Measurements from ENCODE around the gene ISCU. TPM values are rescaled to one million over a fixed set of nuclear protein-coding genes. Genes with fewer than 3 reads are reported as not detected.
"Not testable (repeated sequence)": the region's sequence is repeated elsewhere in the genome, so short reads cannot be mapped to it uniquely, and the experiment has no call there.

The ISCU gene
- polyA plus RNA-seq, 1 donor: 98.7 TPM

DNA sequence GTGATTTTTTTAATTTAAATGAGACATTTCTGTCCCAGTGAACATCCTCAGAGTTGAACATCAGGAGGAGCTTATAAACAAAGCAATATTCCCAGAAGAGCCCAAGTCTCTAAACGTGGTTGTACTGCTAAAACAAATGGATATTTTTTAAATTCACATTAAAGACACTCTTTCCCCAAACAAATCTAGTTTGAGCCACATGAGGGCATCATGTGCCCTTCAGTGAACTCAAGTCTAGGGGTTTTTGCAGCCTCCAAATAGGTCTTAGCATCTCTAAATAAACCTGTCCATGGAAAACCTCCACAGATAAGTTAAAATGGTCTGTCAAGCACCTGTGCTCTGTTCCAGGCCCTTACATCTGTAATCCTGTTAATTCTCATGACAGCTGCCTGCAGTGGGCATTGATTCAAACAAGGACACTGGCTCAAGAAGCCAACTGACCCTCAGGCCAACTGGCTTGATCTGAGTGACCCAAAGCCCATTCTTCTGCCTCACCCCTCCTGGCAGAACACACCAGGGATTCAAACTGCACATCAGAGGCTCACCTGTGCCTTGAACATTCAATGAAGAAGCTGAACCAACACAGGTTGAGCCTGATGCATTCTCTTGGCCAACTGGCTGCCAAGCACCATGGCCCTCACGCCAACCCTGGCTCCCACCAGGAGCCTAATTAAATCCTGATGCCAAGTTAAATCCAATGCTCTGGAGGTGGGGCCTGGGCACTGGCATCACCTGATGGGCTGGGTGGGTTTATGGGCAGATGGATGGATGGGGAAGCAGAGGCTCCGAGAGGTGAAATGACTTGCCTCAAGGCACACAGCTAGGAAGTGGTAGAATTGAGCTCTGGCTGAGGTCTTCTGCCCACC lies 8.6 kb downstream of the ISCU start:
- DNase-seq (ENCODE audit: low read depth): no peak

DNA sequence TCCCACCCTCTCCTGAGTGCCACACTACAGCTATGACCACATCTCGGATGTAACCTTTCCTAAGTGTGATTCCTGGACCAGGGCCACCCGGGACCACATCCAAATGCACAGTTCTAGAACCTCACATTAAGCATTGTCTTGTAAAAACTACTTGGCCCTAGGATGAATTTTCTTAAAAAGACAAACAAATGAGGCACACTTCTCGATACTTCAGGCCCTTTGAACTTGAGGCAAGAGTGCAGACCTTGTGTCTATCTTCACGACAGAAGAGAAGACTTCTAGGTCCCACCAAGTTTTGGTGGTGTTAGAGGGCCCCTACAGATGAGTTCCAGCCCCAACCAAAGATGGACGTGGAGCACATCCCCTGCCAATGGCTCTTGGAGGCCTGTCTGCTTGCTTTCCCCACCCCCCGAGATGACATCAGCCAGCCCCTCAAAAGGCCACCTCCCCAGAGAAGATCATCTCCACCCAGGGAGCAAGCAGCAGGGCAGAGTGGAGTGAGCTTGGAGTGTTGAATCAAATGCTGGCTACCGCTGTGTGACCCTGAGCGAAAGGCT lies 9.3 kb downstream of the ISCU start:
- no peak for DNase-seq (ENCODE audit: low read depth)

- no peak for DNase-seq (ENCODE audit: low read depth)
These were observed 9.9 kb downstream of the ISCU start for GRCh38 chr12:108572166-108572790.

DNA sequence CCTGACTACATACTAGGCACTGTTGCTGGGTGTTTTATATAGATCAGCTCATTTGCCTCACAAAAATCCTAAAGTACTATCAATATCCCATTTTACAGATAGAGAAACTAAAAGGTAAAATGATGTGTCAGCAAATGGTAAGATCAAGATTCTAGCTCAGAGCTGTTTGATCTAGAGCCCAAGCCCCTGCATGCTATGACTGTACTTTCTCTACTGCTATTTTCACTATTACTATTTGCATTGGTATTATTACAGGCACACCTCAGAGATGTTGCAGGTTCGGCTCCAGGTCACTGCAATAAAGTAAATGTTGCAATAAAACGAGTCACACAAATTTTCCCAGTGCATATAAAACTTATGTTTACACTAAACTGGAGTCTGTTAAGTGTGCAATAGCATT lies 10.9 kb downstream of the ISCU start:
- DNase-seq (ENCODE audit: low read depth): no peak

GRCh38 chr12:108574276-108574675 lies 11.9 kb downstream of the ISCU start:
- DNase-seq (ENCODE audit: low read depth): not testable (repeated sequence)

DNA sequence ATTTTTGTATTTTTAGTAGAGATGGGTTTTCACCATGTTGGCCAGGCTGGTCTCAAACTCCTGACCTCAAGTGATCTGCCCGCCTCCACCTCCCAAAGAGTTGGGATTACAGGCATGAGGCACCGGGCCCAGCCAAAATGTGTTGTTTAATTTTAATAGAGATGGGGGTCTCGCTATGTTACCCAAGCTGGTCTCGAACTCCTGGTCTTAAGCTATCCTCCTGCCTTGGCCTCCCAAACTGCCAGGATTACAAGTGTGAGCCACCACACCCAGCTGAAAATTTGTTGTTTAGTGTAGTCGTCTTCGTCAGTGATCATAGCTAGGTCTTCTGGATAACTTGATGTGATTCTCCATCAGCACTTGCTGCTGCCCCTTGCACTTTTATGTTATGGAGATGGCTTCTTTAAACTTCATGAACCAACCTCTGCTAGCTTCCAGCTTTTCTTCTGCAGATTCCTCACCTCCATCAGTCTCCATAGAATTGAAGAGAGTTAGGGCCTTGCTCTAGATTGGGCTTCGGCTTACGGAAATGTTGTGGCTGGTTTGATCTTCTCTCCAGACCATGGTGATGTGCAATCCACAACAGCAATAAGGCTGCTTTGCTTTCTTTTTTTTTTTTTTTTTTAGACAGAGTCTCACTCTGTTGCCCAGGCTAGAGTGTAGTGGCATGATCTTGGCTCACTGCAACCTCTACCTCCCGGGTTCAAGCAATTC lies 13.0 kb downstream of the ISCU start:
- DNase-seq (ENCODE audit: low read depth): no peak

DNA sequence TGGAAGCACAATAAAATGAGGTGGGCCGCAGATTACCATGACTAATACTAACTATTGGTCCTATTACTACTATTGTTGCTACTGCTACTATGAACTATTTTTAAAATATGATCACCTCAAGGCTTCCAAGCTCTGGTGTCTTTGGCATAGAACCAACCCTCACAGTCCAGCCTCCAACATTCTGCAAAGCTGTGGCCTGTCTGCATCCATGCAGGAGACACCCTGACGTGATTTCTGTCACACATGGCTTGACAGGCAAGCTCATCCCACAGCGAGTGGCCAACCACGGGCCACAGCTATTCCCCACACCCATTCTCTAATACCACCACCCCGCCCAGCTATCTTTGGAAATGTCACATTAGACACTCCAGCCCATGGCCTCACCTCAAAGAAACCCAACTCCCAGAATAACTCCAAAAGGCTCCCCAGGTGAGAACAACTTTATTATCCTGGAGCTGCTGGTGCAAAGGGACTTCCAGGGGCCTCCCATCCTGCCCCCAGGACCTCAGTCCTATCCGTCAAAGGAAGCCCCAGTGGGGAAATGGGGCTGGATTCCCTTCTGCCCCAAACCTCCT lies 14.4 kb downstream of the ISCU start:
- DNase-seq (ENCODE audit: low read depth): no peak

DNA sequence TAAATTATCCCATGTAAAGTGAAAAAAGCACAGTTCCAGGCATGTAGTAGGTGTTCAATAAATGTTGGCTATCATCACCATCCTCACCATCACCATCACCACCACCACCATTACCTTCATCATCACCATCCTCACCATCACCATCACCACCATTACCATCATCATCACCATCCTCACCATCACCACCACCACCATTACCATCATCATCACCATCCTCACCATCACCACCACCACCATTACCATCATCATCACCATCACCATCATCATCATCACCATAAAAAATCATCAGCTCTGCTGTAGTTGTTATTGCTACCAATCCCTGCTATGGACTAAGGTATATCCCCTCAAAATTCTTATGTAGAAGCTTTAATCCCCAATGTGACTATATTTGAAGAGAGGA lies 15.1 kb downstream of the ISCU start:
- DNase-seq (ENCODE audit: low read depth): no peak

GRCh38 chr12:108578264-108578663 lies 15.9 kb downstream of the ISCU start:
- no peak for DNase-seq (ENCODE audit: low read depth)

DNA sequence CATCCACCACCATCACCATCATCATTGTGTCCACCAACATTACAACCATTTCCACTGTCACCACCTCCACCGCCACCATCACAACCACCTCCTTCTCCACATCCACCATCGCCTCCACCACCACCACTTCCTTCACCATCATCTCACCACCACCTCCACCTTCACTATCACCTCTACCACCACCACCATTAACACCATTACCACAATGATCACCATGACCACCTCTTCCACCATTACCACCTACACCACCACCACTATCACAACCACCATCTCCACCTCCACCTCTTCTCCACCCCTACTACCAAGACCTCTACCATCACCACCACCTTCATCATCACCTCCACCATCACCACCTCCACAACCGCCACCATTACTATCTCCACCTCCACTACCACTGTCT lies 16.4 kb downstream of the ISCU start:
- no peak for DNase-seq (ENCODE audit: low read depth)

DNA sequence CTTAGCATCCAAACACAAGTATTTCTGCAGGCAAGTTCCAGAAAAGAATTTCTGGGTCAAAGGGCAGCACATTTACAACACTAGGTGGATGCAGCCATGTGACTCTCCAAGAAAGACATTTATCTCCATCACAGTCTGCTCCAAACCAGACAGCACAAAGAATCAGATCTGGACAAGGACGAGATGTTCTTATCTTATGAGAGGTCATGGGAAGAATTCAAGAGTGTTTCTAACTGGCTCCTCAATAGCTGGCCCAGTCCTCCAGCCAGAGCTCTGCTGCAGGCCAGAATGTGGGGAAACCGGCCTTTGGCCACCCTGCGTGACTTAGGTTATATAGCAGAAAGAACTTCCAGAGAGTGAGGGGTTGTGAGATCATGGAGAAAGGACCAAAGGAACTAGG lies 18.1 kb downstream of the ISCU start:
- no peak for DNase-seq (ENCODE audit: low read depth)

DNA sequence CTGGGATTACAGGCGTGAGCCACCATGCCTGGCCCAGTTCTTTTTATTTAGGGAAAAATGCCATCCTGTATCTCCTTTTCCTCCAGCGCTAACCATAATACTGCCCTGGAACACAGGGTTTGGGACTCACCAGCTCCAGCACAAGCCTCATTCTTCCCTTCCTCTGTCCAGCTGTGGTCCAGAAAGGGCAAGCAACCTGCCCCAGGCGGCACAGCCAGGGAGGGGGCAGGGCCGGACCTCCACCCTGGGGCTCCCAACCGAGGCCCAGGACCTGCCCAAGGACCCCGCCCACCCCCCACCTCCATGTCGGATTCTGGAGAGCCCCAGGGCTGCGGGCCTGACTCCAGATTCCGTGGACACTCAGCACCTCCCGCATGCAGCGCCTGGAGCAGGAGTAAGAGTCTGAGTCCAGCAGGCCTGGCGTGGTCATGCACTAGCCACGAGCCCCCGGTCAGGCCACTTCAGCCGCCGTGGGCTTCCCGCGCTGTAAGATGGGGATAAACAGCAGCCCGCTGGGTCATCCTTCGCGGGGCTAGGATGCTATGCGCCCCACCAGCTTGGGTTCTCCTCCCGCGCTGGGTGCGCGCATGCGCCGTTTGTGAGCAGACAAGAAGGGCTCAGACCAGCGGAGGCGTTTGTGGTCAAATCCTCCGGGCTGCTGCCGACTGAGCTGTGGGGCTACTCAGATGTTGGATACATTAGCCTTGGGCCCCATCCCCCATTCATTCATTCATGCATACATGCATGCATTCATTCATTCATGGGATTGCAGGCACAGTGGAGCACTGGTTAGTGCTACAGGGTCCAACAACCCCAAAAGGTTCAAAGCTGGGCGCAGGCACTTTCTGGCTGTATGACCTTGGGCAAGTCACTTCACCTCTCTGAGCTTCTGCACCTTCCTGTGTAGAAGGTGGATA lies 19.2 kb downstream of the ISCU start:
- DNase-seq (ENCODE audit: low read depth): no peak

- no peak for DNase-seq (ENCODE audit: low read depth)
These were observed 20.1 kb downstream of the ISCU start for GRCh38 chr12:108582509-108582908.

DNA sequence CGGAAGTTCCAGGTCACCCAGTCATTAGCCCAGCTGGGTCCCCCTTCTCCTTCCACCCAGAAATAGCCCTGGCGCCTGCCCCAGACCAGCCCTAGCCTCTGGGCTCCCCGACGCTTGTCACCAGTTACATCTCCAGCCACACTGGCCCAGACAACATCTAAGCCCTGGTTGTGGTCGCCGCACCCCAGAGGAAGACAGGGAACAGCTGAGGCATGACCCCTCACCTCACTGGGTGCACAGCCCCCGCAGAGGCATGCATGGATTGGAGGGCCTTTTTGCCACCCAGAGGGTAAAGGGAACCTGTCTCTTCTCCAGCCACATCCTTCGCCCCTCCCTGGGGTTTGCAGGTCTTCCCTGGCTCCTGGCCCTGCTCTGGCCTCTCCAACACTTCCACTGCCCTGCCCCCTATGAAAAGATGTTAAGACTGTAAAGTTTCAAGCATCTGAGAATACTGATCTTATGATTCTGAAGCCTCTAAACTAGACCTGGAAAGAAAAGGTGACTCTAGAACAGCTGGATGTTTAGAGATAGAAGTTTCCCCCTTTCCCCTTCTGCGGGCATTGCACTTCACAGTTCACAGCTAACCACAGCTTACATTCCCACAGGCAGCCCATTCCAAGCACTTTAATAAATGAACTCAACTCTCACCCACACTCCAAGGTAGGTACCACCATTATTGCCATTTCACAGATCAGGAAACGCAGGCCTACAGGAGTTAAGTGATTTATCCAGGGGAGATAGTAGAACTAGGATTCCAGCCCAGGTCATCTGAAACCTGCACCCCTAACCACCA lies 20.8 kb downstream of the ISCU start:
- no peak for DNase-seq (ENCODE audit: low read depth)

DNA sequence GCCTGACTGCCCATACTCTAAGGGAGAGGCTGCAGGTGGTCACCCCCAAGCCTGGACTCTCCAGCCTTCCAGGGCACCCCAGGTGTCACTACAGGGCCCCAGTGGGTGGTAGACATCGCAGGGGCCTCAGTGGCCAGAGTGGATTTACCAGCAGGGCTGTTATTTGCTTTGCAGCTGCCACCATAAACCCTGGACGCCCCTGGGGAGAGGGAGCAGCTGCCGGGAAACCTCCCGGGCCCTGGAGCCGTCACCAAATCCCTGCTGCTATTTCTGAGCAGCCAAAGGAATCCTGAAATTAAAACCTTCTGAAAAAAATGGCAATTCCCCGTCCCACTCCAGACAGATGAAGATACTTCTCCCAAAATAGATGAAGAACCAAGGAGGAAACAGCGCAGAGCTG lies 21.6 kb downstream of the ISCU start:
- DNase-seq (ENCODE audit: low read depth): no peak

- DNase-seq (ENCODE audit: low read depth): no peak
These were observed 22.2 kb downstream of the ISCU start for GRCh38 chr12:108584456-108585065.

DNA sequence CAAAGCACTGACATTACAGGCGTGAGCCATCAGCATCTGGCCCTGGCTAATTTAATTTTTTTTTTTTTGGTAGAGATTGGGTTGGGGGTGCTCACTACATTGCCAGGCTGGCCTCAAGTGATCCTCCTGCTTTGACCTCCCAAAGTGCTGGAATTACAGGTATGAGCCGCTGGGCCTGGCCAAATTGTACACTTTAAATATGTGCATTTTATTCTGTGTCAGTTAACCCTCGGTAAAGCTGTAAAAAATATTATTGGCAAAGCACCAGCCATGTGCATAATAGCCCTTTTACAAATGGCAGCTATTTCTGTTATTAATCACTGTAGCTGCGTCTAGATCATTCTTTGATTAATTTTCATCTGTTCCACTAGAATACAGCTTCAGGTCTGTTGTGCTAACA lies 23.5 kb downstream of the ISCU start:
- no peak for DNase-seq (ENCODE audit: low read depth)

DNA sequence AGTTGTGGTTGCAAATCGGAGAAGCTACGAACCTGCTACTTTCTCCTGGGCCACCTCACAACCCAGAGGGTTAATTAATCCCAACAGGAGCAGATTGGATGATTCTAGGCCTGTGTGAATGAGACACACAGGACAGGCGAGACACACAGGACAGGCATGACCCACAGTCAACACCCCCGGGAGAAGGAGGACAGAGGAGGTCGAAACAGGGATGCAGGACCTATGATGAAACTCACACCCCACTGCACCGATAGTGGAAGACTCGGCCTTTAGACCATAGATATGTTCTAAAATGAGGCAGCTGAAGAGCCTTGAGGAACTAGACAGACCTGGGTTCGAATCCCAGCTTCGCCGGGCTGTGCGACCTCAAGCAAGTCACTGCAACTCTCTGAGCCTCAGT lies 23.9 kb downstream of the ISCU start:
- no peak for DNase-seq (ENCODE audit: low read depth)

GRCh38 chr12:108587826-108588225 lies 25.4 kb downstream of the ISCU start:
- DNase-seq (ENCODE audit: low read depth): no peak

Data from forelimb muscle (tissue), 1 donor.